ENCODE data around the gene DTD1.

DNA sequence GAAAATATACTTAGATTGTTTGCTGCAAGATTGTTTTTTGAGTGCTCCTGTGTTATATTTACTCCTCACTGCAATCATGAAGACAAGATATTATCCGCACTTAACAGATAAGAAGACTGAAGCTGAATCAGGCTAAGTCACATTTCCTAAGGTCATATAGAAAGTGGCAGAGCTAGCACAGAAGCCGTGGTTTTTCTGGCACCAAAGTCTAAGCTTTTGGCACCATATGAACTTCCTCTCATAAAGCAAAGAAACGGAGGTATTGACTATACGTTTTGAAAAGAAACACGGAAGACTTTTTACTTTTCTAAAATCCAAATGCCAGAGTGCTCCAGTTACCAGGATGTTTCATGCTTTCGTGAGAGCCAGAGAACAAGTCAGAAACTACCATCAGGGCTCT lies 9.3 kb upstream of the DTD1 start:
- TF ChIP-seq FOXJ3 (CRISPR knock-in tag; IDR thresholded peaks at IDR 0.05) (no peak), POLR2AphosphoS5 (IDR thresholded peaks at IDR 0.05; ENCODE audit: low read depth, low read length) (no peak), ELF1 (IDR thresholded peaks at IDR 0.05) (no peak), TEAD4 (IDR thresholded peaks at IDR 0.05; ENCODE audit: borderline replicate concordance, insufficient read depth) (no peak), EP300 (IDR thresholded peaks at IDR 0.05; ENCODE audit: borderline replicate concordance in 1 of 2, low read depth in 1 of 2, low read length in 1 of 2) (no peak)
- TF ChIP-seq, protein P1, sequence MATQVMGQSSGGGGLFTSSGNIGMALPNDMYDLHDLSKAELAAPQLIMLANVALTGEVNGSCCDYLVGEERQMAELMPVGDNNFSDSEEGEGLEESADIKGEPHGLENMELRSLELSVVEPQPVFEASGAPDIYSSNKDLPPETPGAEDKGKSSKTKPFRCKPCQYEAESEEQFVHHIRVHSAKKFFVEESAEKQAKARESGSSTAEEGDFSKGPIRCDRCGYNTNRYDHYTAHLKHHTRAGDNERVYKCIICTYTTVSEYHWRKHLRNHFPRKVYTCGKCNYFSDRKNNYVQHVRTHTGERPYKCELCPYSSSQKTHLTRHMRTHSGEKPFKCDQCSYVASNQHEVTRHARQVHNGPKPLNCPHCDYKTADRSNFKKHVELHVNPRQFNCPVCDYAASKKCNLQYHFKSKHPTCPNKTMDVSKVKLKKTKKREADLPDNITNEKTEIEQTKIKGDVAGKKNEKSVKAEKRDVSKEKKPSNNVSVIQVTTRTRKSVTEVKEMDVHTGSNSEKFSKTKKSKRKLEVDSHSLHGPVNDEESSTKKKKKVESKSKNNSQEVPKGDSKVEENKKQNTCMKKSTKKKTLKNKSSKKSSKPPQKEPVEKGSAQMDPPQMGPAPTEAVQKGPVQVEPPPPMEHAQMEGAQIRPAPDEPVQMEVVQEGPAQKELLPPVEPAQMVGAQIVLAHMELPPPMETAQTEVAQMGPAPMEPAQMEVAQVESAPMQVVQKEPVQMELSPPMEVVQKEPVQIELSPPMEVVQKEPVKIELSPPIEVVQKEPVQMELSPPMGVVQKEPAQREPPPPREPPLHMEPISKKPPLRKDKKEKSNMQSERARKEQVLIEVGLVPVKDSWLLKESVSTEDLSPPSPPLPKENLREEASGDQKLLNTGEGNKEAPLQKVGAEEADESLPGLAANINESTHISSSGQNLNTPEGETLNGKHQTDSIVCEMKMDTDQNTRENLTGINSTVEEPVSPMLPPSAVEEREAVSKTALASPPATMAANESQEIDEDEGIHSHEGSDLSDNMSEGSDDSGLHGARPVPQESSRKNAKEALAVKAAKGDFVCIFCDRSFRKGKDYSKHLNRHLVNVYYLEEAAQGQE (IDR thresholded peaks at IDR 0.05; ENCODE audit: low read depth, low read length): no peak
- TF ChIP-seq, protein P2, sequence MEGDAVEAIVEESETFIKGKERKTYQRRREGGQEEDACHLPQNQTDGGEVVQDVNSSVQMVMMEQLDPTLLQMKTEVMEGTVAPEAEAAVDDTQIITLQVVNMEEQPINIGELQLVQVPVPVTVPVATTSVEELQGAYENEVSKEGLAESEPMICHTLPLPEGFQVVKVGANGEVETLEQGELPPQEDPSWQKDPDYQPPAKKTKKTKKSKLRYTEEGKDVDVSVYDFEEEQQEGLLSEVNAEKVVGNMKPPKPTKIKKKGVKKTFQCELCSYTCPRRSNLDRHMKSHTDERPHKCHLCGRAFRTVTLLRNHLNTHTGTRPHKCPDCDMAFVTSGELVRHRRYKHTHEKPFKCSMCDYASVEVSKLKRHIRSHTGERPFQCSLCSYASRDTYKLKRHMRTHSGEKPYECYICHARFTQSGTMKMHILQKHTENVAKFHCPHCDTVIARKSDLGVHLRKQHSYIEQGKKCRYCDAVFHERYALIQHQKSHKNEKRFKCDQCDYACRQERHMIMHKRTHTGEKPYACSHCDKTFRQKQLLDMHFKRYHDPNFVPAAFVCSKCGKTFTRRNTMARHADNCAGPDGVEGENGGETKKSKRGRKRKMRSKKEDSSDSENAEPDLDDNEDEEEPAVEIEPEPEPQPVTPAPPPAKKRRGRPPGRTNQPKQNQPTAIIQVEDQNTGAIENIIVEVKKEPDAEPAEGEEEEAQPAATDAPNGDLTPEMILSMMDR (IDR thresholded peaks at IDR 0.05): no peak
- TF ChIP-seq, protein P3, sequence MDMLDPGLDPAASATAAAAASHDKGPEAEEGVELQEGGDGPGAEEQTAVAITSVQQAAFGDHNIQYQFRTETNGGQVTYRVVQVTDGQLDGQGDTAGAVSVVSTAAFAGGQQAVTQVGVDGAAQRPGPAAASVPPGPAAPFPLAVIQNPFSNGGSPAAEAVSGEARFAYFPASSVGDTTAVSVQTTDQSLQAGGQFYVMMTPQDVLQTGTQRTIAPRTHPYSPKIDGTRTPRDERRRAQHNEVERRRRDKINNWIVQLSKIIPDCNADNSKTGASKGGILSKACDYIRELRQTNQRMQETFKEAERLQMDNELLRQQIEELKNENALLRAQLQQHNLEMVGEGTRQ (IDR thresholded peaks at IDR 0.05; ENCODE audit: borderline replicate concordance, low read depth, low read length): no peak
